GM20000 (cell line): ENCODE measurements around the gene SCAF8.

Experiments
- DNase-seq: peaks from one replicate; pipeline ENCODE4 v3.0.0; 2012; ENCODE audit warnings: low spot score
- CTCF ChIP-seq: IDR thresholded peaks from 2 replicates; pipeline ENCODE4 v1.5.1; 2012; ENCODE audit warnings: mild to moderate bottlenecking, control low read depth; ENCODE audit errors: extremely low read depth, missing control alignments

Gene SCAF8

DNA sequence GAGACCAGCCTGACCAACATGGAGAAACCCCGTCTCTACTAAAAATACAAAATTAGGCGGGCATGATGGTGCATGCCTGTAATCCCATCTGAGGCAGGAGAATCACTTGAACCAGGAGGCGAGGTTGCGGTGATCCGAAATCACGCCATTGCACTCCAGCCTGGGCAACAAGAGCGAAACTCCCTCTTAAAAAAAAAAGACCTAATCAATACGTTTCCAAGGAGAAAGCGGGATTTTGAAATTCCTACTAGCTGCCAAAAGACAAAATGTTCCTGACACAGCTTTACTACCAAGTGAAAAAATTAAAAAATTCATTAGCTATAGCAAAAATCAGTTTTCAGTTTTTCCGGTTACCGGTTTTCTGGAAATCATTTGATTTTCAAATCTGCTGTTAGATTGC lies 129.3 kb downstream of the SCAF8 start:
- no peak for TF ChIP-seq CTCF

DNA sequence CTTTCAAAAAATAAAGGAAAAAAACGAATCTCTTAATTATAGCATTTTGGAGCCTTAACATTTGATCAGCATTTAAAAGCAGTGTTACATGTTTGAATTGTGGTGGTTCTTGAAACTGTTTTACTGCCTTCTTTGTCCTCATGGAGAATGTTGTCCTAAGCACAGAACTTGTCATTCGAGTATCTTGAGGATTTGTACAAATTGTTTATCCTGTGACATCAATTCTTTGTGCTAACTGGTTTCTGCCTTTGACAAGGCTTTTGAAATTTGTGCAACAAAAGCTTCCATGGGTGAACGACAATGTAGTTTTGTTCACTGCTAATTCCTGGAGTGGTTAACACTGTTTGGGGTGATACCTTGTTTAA lies 130.8 kb downstream of the SCAF8 start:
- TF ChIP-seq CTCF = no peak
- DNase-seq = no peak

More for the DNA sequence above, 129.3 kb downstream of the SCAF8 start:
- DNase-seq = no peak

GRCh38 chr6:154865291-154865690 lies 132.1 kb downstream of the SCAF8 start:
- no peak for DNase-seq
- TF ChIP-seq CTCF = no peak

DNA sequence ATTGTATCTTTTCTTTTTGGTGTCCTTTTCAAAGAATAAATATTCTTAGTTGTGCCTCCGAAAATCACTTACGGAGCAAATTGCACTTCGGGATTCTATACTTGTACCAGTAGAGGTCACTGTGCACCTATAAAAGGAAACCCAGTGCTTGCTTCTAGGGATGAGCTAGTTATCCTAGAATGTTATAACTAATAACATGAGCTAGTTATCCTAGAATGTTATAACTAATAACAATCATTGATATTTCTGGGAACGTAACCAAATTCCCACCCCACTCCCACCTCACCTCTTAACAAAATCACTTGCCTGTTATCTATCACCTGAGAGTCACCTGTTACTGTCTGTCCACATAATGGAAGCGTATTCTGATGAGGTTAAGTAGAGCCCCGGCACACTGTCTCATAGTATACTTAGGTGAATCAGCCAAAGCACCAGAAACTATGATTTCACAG lies 135.0 kb downstream of the SCAF8 start:
- TF ChIP-seq CTCF = peak; percentile 33
- peak; percentile 12 for DNase-seq

GRCh38 chr6:154872542-154873114 lies 139.4 kb downstream of the SCAF8 start:
- DNase-seq = no peak

GRCh38 chr6:154873546-154873945 lies 140.3 kb downstream of the SCAF8 start:
- TF ChIP-seq CTCF = no peak
- DNase-seq = no peak

More at GRCh38 chr6:154872542-154873114, 139.4 kb downstream of the SCAF8 start:
- no peak for TF ChIP-seq CTCF

DNA sequence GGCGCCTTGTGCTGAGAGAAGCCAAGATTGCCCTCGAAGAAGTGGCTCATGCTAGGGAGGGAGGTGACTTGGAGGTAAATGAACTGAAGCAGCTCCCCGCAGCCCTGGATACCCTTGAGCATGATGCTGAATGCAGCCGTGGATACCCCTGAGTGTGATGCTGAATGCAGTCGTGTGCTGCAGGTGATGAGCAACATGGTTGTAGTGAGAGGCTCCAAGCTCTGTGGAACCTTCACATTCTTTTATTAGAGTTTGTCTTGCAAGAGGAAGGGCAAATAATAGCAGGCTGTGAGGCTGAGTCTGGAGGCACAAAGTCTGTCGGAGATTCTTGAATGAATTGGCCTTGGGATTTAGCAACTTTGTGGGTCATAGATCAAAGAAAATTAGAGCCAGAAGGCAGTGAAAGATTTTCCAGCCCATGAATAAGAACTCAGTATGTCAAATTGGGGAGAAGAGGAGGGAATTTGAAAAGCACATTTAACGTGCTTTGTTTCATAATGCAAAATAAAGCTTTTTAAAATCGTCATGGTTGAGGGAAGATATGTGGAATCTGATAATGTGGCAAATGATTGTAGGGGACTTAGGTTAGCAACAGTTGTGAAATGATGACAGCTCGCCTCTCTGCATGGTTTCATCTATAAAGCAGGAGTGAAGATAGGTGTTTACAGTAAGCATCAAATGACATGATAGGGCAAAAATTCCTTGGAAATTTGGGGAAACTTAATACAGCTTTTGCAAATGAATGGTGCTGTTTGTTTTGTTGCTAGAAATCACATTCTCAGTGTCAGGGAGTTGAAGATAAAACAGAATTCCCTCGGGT lies 141.8 kb downstream of the SCAF8 start:
- no peak for DNase-seq
- no peak for TF ChIP-seq CTCF
